ENCODE data around the gene FZD7.

Gene FZD7

GRCh38 chr2:202065876-202066275 is 32.2 kb downstream of the FZD7 start:
- DNase-seq, result no peak

GRCh38 chr2:202066875-202067274 is 33.2 kb downstream of the FZD7 start:
- DNase-seq, result no peak

GRCh38 chr2:202067589-202067988 is 33.9 kb downstream of the FZD7 start:
- DNase-seq, result no peak

GRCh38 chr2:202069170-202070067 is 35.8 kb downstream of the FZD7 start:
- no peak for DNase-seq

- no peak for DNase-seq
Measured at GRCh38 chr2:202071107-202071506, 37.5 kb downstream of the FZD7 start.

GRCh38 chr2:202072226-202072625 is 38.6 kb downstream of the FZD7 start:
- DNase-seq, result no peak

GRCh38 chr2:202072737-202073401 is 39.2 kb downstream of the FZD7 start, which contains the start of gene KIAA2012:
Gene KIAA2012 (plus strand): TSS chr2:202073255. CDS start chr2:202073628, 373 bp downstream.
- peak in 15 of 56 donors; percentile 3 to 46 (median 18) for DNase-seq

- DNase-seq, result no peak
Measured at GRCh38 chr2:202074324-202074723, 40.7 kb downstream of the FZD7 start.

- no peak for DNase-seq
Measured at GRCh38 chr2:202079310-202079709, 45.7 kb downstream of the FZD7 start.

- no peak for DNase-seq
Measured at GRCh38 chr2:202084265-202084664, 50.6 kb downstream of the FZD7 start.

All from nucleus accumbens (tissue), 56 donors.